Measurements from ENCODE around the gene PIK3R1.

DNA sequence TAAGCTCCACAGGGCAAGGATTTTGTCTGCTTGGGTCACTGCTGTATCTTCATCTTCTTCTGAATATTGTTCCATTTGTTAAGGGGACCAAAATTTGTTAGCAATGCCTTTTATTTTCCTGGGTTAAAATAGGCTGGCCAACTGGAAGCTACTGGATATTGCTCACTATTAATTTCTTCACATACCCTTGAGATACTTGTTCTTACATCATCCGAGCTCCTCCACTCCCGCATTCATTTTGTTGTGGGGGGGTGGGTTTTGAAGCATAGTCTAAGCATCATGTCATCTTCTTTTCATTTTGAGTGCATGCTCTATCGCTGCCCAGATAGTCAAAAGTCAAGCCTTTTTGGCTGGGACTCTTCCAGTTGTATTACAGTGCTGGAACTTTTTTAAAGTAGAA is 42.5 kb upstream of the PIK3R1 start:
- TF ChIP-seq, protein P1, sequence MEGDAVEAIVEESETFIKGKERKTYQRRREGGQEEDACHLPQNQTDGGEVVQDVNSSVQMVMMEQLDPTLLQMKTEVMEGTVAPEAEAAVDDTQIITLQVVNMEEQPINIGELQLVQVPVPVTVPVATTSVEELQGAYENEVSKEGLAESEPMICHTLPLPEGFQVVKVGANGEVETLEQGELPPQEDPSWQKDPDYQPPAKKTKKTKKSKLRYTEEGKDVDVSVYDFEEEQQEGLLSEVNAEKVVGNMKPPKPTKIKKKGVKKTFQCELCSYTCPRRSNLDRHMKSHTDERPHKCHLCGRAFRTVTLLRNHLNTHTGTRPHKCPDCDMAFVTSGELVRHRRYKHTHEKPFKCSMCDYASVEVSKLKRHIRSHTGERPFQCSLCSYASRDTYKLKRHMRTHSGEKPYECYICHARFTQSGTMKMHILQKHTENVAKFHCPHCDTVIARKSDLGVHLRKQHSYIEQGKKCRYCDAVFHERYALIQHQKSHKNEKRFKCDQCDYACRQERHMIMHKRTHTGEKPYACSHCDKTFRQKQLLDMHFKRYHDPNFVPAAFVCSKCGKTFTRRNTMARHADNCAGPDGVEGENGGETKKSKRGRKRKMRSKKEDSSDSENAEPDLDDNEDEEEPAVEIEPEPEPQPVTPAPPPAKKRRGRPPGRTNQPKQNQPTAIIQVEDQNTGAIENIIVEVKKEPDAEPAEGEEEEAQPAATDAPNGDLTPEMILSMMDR (IDR thresholded peaks at IDR 0.05), result no peak
- TF ChIP-seq POLR2A (IDR thresholded peaks at IDR 0.05), result no peak

All from body of pancreas (tissue), 4 donors.